OCI-LY1 (cell line): ENCODE measurements around the gene IVNS1ABP.

Experiments
- CTCF ChIP-seq: fragments of 200-600 bp; sonication (generic), shearing (Covaris generic); IDR thresholded peaks from 2 replicates; pipeline ENCODE4 v1.5.1; 2017; ENCODE audit warnings: mild to moderate bottlenecking, antibody characterized with exemption, low read length, moderate library complexity, mixed read lengths
- EZH2 ChIP-seq: fragments of 200-600 bp; sonication (generic), shearing (Covaris generic); IDR thresholded peaks from 2 replicates; pipeline ENCODE4 v1.8.0; 2017; ENCODE audit warnings: borderline replicate concordance, mixed run types, mild to moderate bottlenecking, antibody characterized with exemption, low read length, moderate library complexity, mixed read lengths

- TF ChIP-seq CTCF (no peak), EZH2 (no peak)
Measured at GRCh38 chr1:185262151-185262550, 54.9 kb downstream of the IVNS1ABP start.
